Right ventricle myocardium inferior (tissue), 1 donor: ENCODE data around the gene GRID1. TPM values are rescaled to one million over a fixed set of nuclear protein-coding genes. Genes with fewer than 3 reads are reported as not detected.
A peak's percentile ranks its signal among the peaks of the same experiment; 100 is the strongest.

Source experiments
- ATAC-seq: fragments of 200-7000 bp; cut with Tn5 transposase; one replicate; pipeline ENCODE4 v1.9.1; 2020; ENCODE audit warnings: mild to moderate bottlenecking, moderate library complexity
- DNase-seq: peaks from one replicate; pipeline ENCODE4 v3.0.0; 2021; ENCODE audit errors: missing footprints
- intact Hi-C: fragments of 100-400 bp; cut with DNase I; formaldehyde crosslinking; loops from one replicate; pipeline ENCODE4 v1.11.0; 2022
- long read RNA-seq: library from polyadenylated mRNA; unstranded; transcript quantifications from one replicate; pipeline ENCODE4 v2.0.0, GENCODE V29; 2021
- total RNA-seq: library from RNA; stranded (reverse); fragmentation: NEBNext Ultra II Directional; extraction: Animal tissue kit (Norgen Biotek cat#: 25700); gene quantifications from one replicate; pipeline ENCODE4 v1.2.1, GENCODE V29; 2021
- donor health status: DM: no; HTN: yes; CAD: no; lungs with severe emphysema.

Gene GRID1
- 1.3 TPM for total RNA-seq
- long read RNA-seq, partial matches to known transcripts, result 0 of 1 reads
- long read RNA-seq, other reads (novel, unspliced or antisense), result 1 of 1 reads

- intact Hi-C loops, result loop anchor here (10.0 kb wide), 2 partner anchors 261 to 341 kb away; no protein-coding TSS in a partner anchor
- ATAC-seq (peak; percentile 61), DNase-seq (no peak)
These were observed at the start of gene GRID1 for GRCh38 chr10:86366033-86366901. Gene GRID1 (minus strand): TSS chr10:86366795.

DNA sequence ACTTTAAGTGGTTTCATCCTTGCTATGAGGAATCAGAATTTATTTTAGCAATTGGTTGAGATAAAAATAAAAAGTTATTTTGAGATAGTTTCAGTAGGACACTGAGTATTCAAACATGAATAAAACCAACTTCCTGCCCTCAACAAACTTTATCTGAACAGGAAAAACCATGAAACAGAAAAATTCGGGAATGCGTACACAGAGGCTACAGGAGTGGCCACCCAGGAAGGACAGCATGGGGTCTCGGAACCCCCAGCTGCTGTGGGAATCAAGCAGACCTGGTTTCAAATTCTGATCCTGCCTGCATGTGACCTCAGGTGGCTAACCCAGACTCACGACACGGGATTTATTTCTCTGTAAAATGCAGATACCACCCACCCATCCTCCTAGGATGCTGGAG lies 49.0 kb upstream of the GRID1 start:
- no peak for ATAC-seq
- DNase-seq, result no peak
- intact Hi-C loops, result no loop called here

- ATAC-seq (no peak), DNase-seq (no peak)
- intact Hi-C loops, result no loop called here
These were observed 48.5 kb upstream of the GRID1 start for GRCh38 chr10:86415116-86415515.

GRCh38 chr10:86413046-86413728 lies 46.6 kb upstream of the GRID1 start:
- DNase-seq (no peak), ATAC-seq (no peak)
- intact Hi-C loops, result no loop called here

- ATAC-seq (no peak), DNase-seq (no peak)
- intact Hi-C loops, result no loop called here
These were observed 45.4 kb upstream of the GRID1 start for GRCh38 chr10:86411852-86412560.

DNA sequence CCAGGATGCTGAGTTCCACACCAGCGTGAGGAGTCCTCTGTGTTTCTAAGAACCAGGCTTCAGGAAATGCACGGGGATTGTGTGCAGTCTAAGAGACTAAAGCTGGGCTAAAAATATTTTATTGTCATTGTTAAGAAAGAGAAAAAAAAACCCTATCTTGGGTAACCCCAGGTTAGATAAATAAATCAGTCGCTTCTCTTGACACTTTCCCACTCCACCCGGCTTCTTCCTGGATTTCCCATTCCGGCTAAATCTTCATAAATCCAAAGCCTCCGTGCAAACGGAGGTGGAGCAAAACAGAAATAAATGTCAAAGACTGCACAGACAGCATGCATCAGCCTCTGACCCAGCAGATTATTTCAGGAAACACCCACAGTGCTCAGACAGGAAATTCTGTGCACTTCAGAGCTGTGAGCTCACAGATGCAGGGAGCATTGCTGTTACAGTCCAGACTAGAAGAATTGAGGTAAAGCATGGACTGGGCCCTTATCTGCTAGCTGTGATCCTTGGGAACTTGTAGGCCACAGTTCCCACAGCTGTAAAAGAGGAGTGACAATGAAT lies 44.8 kb upstream of the GRID1 start:
- intact Hi-C loops, result no loop called here
- ATAC-seq (peak; percentile 39), DNase-seq (no peak)

- no peak for DNase-seq
- intact Hi-C loops, result no loop called here
- no peak for ATAC-seq
These were observed 44.0 kb upstream of the GRID1 start for GRCh38 chr10:86410542-86411124.

- ATAC-seq, result no peak
- intact Hi-C loops, result no loop called here
- DNase-seq, result no peak
These were observed 42.6 kb upstream of the GRID1 start for GRCh38 chr10:86409183-86409582.

GRCh38 chr10:86403183-86403797 lies 36.7 kb upstream of the GRID1 start:
- DNase-seq (no peak), ATAC-seq (no peak)
- intact Hi-C loops, result loop anchor here (5.0 kb wide), 1 partner anchor 229 kb away; no protein-coding TSS in a partner anchor

DNA sequence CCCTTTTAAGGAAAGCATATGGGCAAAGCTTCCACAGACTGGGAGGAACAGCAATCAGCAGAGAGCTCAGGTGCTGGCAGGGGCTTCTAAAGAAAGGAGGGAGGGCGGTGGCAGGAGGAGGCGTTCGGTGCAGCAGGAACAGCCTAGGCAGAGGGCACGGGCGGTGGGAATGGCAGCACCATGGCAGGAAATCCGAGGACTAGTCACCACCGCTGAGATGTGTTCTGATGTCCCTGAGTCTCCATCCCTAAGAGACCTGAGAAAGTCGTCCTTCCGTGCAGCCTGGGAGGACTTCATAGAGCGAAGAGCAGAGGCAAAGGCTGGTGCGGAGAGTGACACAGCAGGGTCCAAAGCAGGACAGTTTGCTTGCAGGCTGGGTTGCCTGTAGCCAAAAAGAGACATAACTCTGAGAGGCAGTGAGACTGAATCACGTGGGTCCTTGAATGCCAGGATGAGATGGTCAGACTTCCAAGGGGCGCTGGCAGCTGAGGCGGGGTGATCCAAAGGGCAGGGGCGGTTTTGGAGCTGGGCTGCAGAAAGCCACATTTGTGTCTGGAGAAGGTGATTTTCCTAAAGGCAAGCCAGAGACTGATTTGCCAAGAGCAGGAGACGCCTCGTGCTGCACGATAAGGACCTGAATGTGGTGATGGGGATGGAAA lies 35.8 kb upstream of the GRID1 start:
- DNase-seq, result no peak
- ATAC-seq, result no peak
- intact Hi-C loops, result loop anchor here (5.0 kb wide), 1 partner anchor 230 kb away; no protein-coding TSS in a partner anchor

GRCh38 chr10:86401588-86402282 lies 35.1 kb upstream of the GRID1 start:
- intact Hi-C loops, result loop anchor here (5.0 kb wide), 1 partner anchor 231 kb away; no protein-coding TSS in a partner anchor
- ATAC-seq (no peak), DNase-seq (no peak)

GRCh38 chr10:86400705-86401587 lies 34.4 kb upstream of the GRID1 start:
- intact Hi-C loops, result loop anchor here (5.0 kb wide), 1 partner anchor 231 kb away; no protein-coding TSS in a partner anchor
- DNase-seq, result peak; percentile 78
- ATAC-seq, result peak; percentile 20

- intact Hi-C loops, result loop anchor here (1.0 to 5.0 kb wide), 2 partner anchors 185 to 232 kb away; no protein-coding TSS in a partner anchor
- ATAC-seq, result peak; percentile 96
- peak; percentile 96 for DNase-seq
These were observed 33.5 kb upstream of the GRID1 start for GRCh38 chr10:86399879-86400704.

DNA sequence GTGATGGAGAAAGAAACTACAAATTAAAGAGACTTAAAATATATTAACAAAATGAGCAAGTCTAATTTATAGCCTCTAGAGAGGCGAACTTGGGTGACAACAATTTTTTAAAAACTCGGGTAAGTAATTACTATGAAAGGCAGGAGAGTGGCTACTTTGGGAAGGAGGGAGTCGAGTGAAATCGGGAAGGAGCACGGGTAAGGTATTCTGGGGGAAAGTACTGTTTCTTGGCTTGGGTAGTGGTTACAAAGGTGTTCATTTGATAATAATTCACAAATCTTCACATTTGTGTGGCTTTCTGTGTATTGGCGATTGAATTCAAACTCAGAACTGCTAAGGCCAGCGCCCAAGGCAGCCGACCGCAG lies 32.9 kb upstream of the GRID1 start:
- DNase-seq, result no peak
- ATAC-seq, result no peak
- intact Hi-C loops, result loop anchor here (1.0 kb wide), 1 partner anchor 186 kb away; no protein-coding TSS in a partner anchor

DNA sequence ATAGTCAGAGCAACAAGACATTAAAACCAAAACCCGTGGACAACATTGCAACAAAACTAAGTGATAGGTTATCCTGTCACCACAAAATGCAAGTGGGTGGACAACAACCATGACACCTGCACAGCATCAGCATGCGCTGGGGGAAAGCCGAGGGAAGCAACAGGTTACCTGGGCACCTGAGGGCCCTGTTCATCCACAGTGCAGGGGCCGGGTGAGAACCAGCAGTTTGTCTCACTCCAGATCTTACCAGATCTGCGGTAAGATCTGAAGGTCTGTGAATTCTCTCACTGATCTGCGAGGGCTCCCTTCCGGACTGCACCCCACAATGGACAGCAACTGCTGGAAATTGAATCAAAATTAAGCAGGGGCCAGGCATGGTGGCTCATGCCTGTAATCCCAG lies 30.5 kb upstream of the GRID1 start:
- DNase-seq (no peak), ATAC-seq (no peak)
- intact Hi-C loops, result no loop called here
